ENCODE results near the gene SIGLECL1. TPM values are rescaled to one million over a fixed set of nuclear protein-coding genes. Genes with fewer than 3 reads are reported as not detected.
A peak's percentile ranks its signal among the peaks of the same experiment; 100 is the strongest.
"Not testable (repeated sequence)": the region's sequence is repeated elsewhere in the genome, so short reads cannot be mapped to it uniquely, and the experiment has no call there.

The SIGLECL1 gene
- total RNA-seq, 5 donors from 2014 or later (not counting 1 experiment from before 2014, with no cell fraction given), result not detected

- ATAC-seq (replicated peaks in 1 of 4); H3K27ac Mint-ChIP-seq; POLR2A ChIA-PET; H3K9me3 Mint-ChIP-seq; H3K4me1 ChIP-seq (ENCODE audit: control insufficient read depth in 1 of 2, extremely low read depth in 1 of 2, insufficient read depth in 2 of 2, low read length in 2 of 2); H3K36me3 Mint-ChIP-seq; CTCF ChIA-PET; H3K36me3 ChIP-seq (ENCODE audit: control insufficient read depth in 2 of 2, extremely low read depth in 1 of 2, insufficient read depth in 1 of 2, low read length in 1 of 2); H3K4me1 Mint-ChIP-seq; H3K4me3 Mint-ChIP-seq; H3K9me3 ChIP-seq; H3K4me3 ChIP-seq (ENCODE audit: control insufficient read depth in 1 of 2, extremely low read depth in 1 of 2, low read length in 1 of 2); H3K27ac ChIP-seq (ENCODE audit: low read length): not testable (repeated sequence)
- WGBS (ENCODE audit: insufficient coverage), result 83% methylated on average over 1 of the region's 13 CpGs
- DNase-seq, result peak in 1 of 35 experiments; percentile 10
- peaks cover 0 to 17% of the 10 kb centered on the region in 2 experiments for H3K27me3 ChIP-seq (replicated peaks in 1 of 2; ENCODE audit: control insufficient read depth in 2 of 2, extremely low read depth in 1 of 2, insufficient read depth in 2 of 2, low read length in 1 of 2)
- H3K27me3 Mint-ChIP-seq, result peaks cover 23 to 27% of the 10 kb centered on the region in 2 donors
These were observed 40.0 kb upstream of the SIGLECL1 start for GRCh38 chr19:51210874-51211361.

GRCh38 chr19:51211833-51212232 is 39.0 kb upstream of the SIGLECL1 start:
- H3K4me1 Mint-ChIP-seq, result peaks cover 0 to 2% (median 0%) of the 10 kb centered on the region in 3 donors
- Histone ChIP-seq H3K36me3 (ENCODE audit: control insufficient read depth in 2 of 2, extremely low read depth in 1 of 2, insufficient read depth in 1 of 2, low read length in 1 of 2) (no peaks in the 10 kb centered on the region), H3K4me3 (ENCODE audit: control insufficient read depth in 1 of 2, extremely low read depth in 1 of 2, low read length in 1 of 2) (no peak overlapping the region), H3K4me1 (ENCODE audit: control insufficient read depth in 1 of 2, extremely low read depth in 1 of 2, insufficient read depth in 2 of 2, low read length in 2 of 2) (no peaks in the 10 kb centered on the region), H3K27ac (ENCODE audit: low read length) (no peak overlapping the region), H3K9me3 (no peaks in the 10 kb centered on the region), H3K27me3 (replicated peaks in 1 of 2; ENCODE audit: control insufficient read depth in 2 of 2, extremely low read depth in 1 of 2, insufficient read depth in 2 of 2, low read length in 1 of 2) (peaks cover 0 to 19% of the 10 kb centered on the region in 2 experiments)
- POLR2A ChIA-PET, result no interaction called here
- no peaks in the 10 kb centered on the region for H3K36me3 Mint-ChIP-seq
- 83% methylated on average over 3 of the region's 9 CpGs for WGBS (ENCODE audit: insufficient coverage)
- no peak overlapping the region for H3K4me3 Mint-ChIP-seq
- DNase-seq (no peak), ATAC-seq (replicated peaks in 1 of 4) (no peak)
- H3K27me3 Mint-ChIP-seq, result peaks cover 27 to 29% of the 10 kb centered on the region in 2 donors
- H3K27ac Mint-ChIP-seq, result no peak overlapping the region
- CTCF ChIA-PET, result no interaction called here
- H3K9me3 Mint-ChIP-seq, result no peaks in the 10 kb centered on the region

- H3K9me3 Mint-ChIP-seq, result peaks cover 0 to 7% (median 0%) of the 10 kb centered on the region in 3 donors
- ChIA-PET CTCF (no interaction called here), POLR2A (no interaction called here)
- Histone ChIP-seq H3K4me1 (ENCODE audit: control insufficient read depth in 1 of 2, extremely low read depth in 1 of 2, insufficient read depth in 2 of 2, low read length in 2 of 2) (no peaks in the 10 kb centered on the region), H3K27ac (ENCODE audit: low read length) (no peak overlapping the region), H3K9me3 (no peaks in the 10 kb centered on the region), H3K27me3 (replicated peaks in 1 of 2; ENCODE audit: control insufficient read depth in 2 of 2, extremely low read depth in 1 of 2, insufficient read depth in 2 of 2, low read length in 1 of 2) (peaks cover 0 to 13% of the 10 kb centered on the region in 2 experiments), H3K36me3 (ENCODE audit: control insufficient read depth in 2 of 2, extremely low read depth in 1 of 2, insufficient read depth in 1 of 2, low read length in 1 of 2) (no peaks in the 10 kb centered on the region), H3K4me3 (ENCODE audit: control insufficient read depth in 1 of 2, extremely low read depth in 1 of 2, low read length in 1 of 2) (no peak overlapping the region)
- DNase-seq (no peak), ATAC-seq (replicated peaks in 1 of 4) (no peak)
- H3K27ac Mint-ChIP-seq, result no peak overlapping the region
- peaks cover 35 to 43% of the 10 kb centered on the region in 2 donors for H3K27me3 Mint-ChIP-seq
- no peak overlapping the region for H3K4me3 Mint-ChIP-seq
- no peaks in the 10 kb centered on the region for H3K36me3 Mint-ChIP-seq
- no peaks in the 10 kb centered on the region for H3K4me1 Mint-ChIP-seq
- 20% methylated on average over 1 of the region's 1 CpG for whole genome bisulfite sequencing (ENCODE audit: insufficient coverage)
These were observed 31.6 kb upstream of the SIGLECL1 start for GRCh38 chr19:51219307-51219706.

- Histone ChIP-seq H3K36me3 (ENCODE audit: control insufficient read depth in 2 of 2, extremely low read depth in 1 of 2, insufficient read depth in 1 of 2, low read length in 1 of 2) (no peaks in the 10 kb centered on the region), H3K4me1 (ENCODE audit: control insufficient read depth in 1 of 2, extremely low read depth in 1 of 2, insufficient read depth in 2 of 2, low read length in 2 of 2) (no peaks in the 10 kb centered on the region), H3K4me3 (ENCODE audit: control insufficient read depth in 1 of 2, extremely low read depth in 1 of 2, low read length in 1 of 2) (no peak overlapping the region), H3K27ac (ENCODE audit: low read length) (no peak overlapping the region), H3K9me3 (no peaks in the 10 kb centered on the region), H3K27me3 (replicated peaks in 1 of 2; ENCODE audit: control insufficient read depth in 2 of 2, extremely low read depth in 1 of 2, insufficient read depth in 2 of 2, low read length in 1 of 2) (peaks cover 0 to 16% of the 10 kb centered on the region in 2 experiments)
- Mint-ChIP-seq H3K27ac (no peak overlapping the region), H3K4me1 (no peaks in the 10 kb centered on the region), H3K9me3 (peaks cover 0 to 7% (median 0%) of the 10 kb centered on the region in 3 donors), H3K27me3 (peaks cover 39 to 43% of the 10 kb centered on the region in 2 donors), H3K36me3 (no peaks in the 10 kb centered on the region), H3K4me3 (no peak overlapping the region)
- WGBS (ENCODE audit: insufficient coverage), result no CpG with 5 or more reads among the region's 1 CpG
- DNase-seq (no peak), ATAC-seq (replicated peaks in 1 of 4) (no peak)
- CTCF ChIA-PET, result no interaction called here
- POLR2A ChIA-PET, result no interaction called here
These were observed 30.9 kb upstream of the SIGLECL1 start for GRCh38 chr19:51219971-51220370.

- ChIA-PET POLR2A (no interaction called here), CTCF (no interaction called here)
- Mint-ChIP-seq H3K27me3 (peaks cover 38 to 42% of the 10 kb centered on the region in 2 donors), H3K27ac (no peak overlapping the region), H3K4me1 (no peaks in the 10 kb centered on the region), H3K9me3 (peaks cover 0 to 7% (median 0%) of the 10 kb centered on the region in 3 donors), H3K4me3 (no peak overlapping the region), H3K36me3 (no peaks in the 10 kb centered on the region)
- Histone ChIP-seq H3K4me3 (ENCODE audit: control insufficient read depth in 1 of 2, extremely low read depth in 1 of 2, low read length in 1 of 2) (no peak overlapping the region), H3K27me3 (replicated peaks in 1 of 2; ENCODE audit: control insufficient read depth in 2 of 2, extremely low read depth in 1 of 2, insufficient read depth in 2 of 2, low read length in 1 of 2) (peaks cover 0 to 21% of the 10 kb centered on the region in 2 experiments), H3K36me3 (ENCODE audit: control insufficient read depth in 2 of 2, extremely low read depth in 1 of 2, insufficient read depth in 1 of 2, low read length in 1 of 2) (no peaks in the 10 kb centered on the region), H3K9me3 (no peaks in the 10 kb centered on the region), H3K4me1 (ENCODE audit: control insufficient read depth in 1 of 2, extremely low read depth in 1 of 2, insufficient read depth in 2 of 2, low read length in 2 of 2) (no peaks in the 10 kb centered on the region), H3K27ac (ENCODE audit: low read length) (no peak overlapping the region)
- no peak for ATAC-seq (replicated peaks in 1 of 4)
- no peak for DNase-seq
These were observed 29.9 kb upstream of the SIGLECL1 start for GRCh38 chr19:51220996-51221395.

- no peak for ATAC-seq (replicated peaks in 1 of 4)
- Histone ChIP-seq H3K4me3 (ENCODE audit: control insufficient read depth in 1 of 2, extremely low read depth in 1 of 2, low read length in 1 of 2) (no peak overlapping the region), H3K27me3 (replicated peaks in 1 of 2; ENCODE audit: control insufficient read depth in 2 of 2, extremely low read depth in 1 of 2, insufficient read depth in 2 of 2, low read length in 1 of 2) (peaks cover 0 to 21% of the 10 kb centered on the region in 2 experiments), H3K9me3 (no peaks in the 10 kb centered on the region), H3K27ac (ENCODE audit: low read length) (no peak overlapping the region), H3K4me1 (ENCODE audit: control insufficient read depth in 1 of 2, extremely low read depth in 1 of 2, insufficient read depth in 2 of 2, low read length in 2 of 2) (no peaks in the 10 kb centered on the region), H3K36me3 (ENCODE audit: control insufficient read depth in 2 of 2, extremely low read depth in 1 of 2, insufficient read depth in 1 of 2, low read length in 1 of 2) (no peaks in the 10 kb centered on the region)
- H3K27ac Mint-ChIP-seq, result no peak overlapping the region
- DNase-seq, result no peak
- POLR2A ChIA-PET, result no interaction called here
- CTCF ChIA-PET, result no interaction called here
- H3K4me1 Mint-ChIP-seq, result no peaks in the 10 kb centered on the region
- peaks cover 30 to 66% of the 10 kb centered on the region in 2 donors for H3K27me3 Mint-ChIP-seq
- no CpG with 5 or more reads among the region's 3 CpGs for WGBS (ENCODE audit: insufficient coverage)
- H3K4me3 Mint-ChIP-seq, result no peak overlapping the region
- H3K9me3 Mint-ChIP-seq, result no peaks in the 10 kb centered on the region
- H3K36me3 Mint-ChIP-seq, result no peaks in the 10 kb centered on the region
These were observed 26.7 kb upstream of the SIGLECL1 start for GRCh38 chr19:51224163-51224641.

All from T-cell (primary cell).